KMS-11 (cell line): ENCODE data around the gene CAPG.

Experiments used
- H2AFZ ChIP-seq: fragments of 200-600 bp; sonication (generic); 2 replicates; pipeline ENCODE4 v1.6.1; 2016; ENCODE audit warnings: antibody characterized with exemption, mixed run types, low read depth
- H3K27ac ChIP-seq: fragments of 200-600 bp; sonication (generic); 2 replicates; pipeline ENCODE4 v1.6.1; 2016; ENCODE audit warnings: mild to moderate bottlenecking, mixed run types
- H3K27me3 ChIP-seq: fragments of 200-600 bp; sonication (generic); 2 replicates; pipeline ENCODE4 v1.6.1; 2017; ENCODE audit warnings: mild to moderate bottlenecking, low read depth, mixed run types, moderate library complexity; ENCODE audit not compliant: insufficient read depth
- H3K36me3 ChIP-seq: fragments of 200-600 bp; sonication (generic); 2 replicates; pipeline ENCODE4 v1.6.1; 2017; ENCODE audit warnings: mild to moderate bottlenecking, mixed run types; ENCODE audit not compliant: insufficient read depth
- H3K4me1 ChIP-seq: fragments of 200-600 bp; sonication (generic); 2 replicates; pipeline ENCODE4 v1.6.1; 2016; ENCODE audit warnings: mild to moderate bottlenecking, low read depth, mixed run types; ENCODE audit not compliant: poor library complexity, severe bottlenecking
- H3K4me2 ChIP-seq: fragments of 200-600 bp; sonication (generic); 2 replicates; pipeline ENCODE4 v1.7.0; 2016; ENCODE audit warnings: mild to moderate bottlenecking, mixed run types
- H3K4me3 ChIP-seq: fragments of 200-600 bp; sonication (generic); IDR thresholded peaks from 2 replicates; pipeline ENCODE4 v1.6.1; 2017; ENCODE audit warnings: low read depth, low read length, mixed read lengths; ENCODE audit not compliant: insufficient read depth
- H3K79me2 ChIP-seq: fragments of 200-600 bp; sonication (generic); 2 replicates; pipeline ENCODE4 v1.6.1; 2016; ENCODE audit warnings: low read depth, mixed run types; ENCODE audit not compliant: insufficient read depth
- H3K9ac ChIP-seq: fragments of 200-600 bp; sonication (generic); 2 replicates; pipeline ENCODE4 v1.6.1; 2016; ENCODE audit warnings: mild to moderate bottlenecking, mixed run types
- H4K20me1 ChIP-seq: fragments of 200-600 bp; sonication (generic); 2 replicates; pipeline ENCODE4 v1.6.1; 2016; ENCODE audit warnings: mild to moderate bottlenecking, mixed run types; ENCODE audit not compliant: insufficient read depth
- CTCF ChIP-seq: fragments of 200-600 bp; sonication (generic); conservative IDR thresholded peaks from 2 replicates; pipeline ENCODE4 v1.6.1; 2017; ENCODE audit warnings: low read depth, mild to moderate bottlenecking, antibody characterized with exemption, low read length, moderate library complexity, mixed read lengths

The CAPG gene

DNA sequence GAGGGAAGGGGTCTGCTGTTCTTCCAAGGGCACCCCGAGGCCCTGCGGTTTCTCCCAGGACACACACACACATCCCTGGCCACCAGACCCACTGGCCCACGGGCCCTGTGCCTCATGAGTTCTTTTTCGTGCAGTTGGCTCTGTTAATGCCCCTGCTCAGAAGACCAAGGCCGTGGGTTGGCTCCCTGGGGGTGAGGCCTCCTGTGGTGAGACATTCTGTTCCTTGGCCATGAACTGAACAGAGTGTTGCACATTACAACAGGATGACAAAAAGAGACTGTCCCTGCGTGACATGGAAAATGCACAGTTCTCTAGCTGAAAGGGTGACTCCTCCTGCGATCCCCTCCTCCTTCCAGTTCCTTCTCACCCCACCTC is 39.0 kb upstream of the CAPG start:
- Histone ChIP-seq H3K4me1 (peaks cover 16% of the 10 kb centered on the region), H4K20me1 (no peaks in the 10 kb centered on the region), H3K36me3 (no peaks in the 10 kb centered on the region), H3K27ac (no peak overlapping the region), H3K9ac (no peak overlapping the region), H2AFZ (no peak overlapping the region), H3K27me3 (no peaks in the 10 kb centered on the region), H3K79me2 (no peaks in the 10 kb centered on the region), H3K4me2 (no peak overlapping the region), H3K4me3 (no peak overlapping the region)
- TF ChIP-seq CTCF = no peak

DNA sequence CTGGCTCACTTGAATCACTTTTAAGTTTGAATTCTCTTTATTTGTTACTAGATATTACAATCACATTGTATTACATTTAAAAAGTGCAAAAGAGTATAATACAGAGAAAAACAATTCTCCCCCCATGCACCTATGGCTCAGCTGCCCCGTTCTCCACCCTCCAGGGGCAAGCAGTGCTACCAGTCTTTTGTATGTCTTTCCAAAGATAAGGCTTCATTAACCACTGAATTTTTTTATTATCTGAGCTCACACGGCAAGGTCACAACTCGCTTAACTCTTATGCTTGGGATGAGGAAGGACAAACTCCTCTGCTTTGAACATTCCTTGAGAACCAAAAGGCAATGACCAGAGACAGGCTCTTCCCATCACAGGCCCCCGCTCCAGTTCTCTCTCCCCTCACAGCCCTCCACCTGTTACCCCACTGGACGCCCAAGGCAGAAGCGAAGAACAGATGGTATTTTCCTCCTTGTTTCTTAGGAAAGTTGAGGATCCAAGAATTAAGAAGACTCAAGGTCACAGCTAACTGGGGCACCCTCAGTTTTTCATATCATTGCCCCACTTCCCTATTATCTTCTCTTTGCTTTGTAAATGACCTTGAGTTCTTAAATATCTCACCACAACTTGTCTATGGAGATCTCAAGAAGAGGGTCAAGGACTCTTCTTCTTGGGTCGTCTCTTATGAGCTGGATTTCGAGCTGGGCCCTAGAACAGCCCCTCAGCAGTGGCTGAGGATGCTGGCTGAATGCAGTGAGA is 38.5 kb upstream of the CAPG start:
- Histone ChIP-seq H3K27me3 (no peaks in the 10 kb centered on the region), H3K36me3 (no peaks in the 10 kb centered on the region), H3K4me3 (no peak overlapping the region), H3K79me2 (no peaks in the 10 kb centered on the region), H3K9ac (no peak overlapping the region), H3K4me2 (no peak overlapping the region), H3K27ac (no peak overlapping the region), H4K20me1 (no peaks in the 10 kb centered on the region), H3K4me1 (peaks cover 16% of the 10 kb centered on the region), H2AFZ (no peak overlapping the region)
- no peak for TF ChIP-seq CTCF

DNA sequence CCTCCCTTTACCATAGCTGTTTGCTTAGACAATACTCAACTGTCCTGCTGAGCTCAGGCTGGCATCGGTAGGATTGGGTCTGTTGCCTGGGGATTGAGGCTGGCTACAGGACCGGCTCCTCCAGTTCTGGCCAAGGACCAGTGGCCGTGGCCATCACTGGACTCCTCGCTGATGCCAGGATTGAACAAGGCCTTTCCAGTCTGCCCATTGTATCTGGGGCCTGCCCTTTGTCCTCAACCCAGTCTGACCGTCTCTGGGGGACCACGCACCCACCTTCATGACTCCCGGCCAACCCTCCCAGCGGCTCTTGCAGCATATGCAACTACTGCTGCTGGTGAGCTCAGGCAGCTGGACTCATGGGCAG is 37.0 kb upstream of the CAPG start:
- H3K4me2 ChIP-seq = no peak overlapping the region
- no peaks in the 10 kb centered on the region for H3K79me2 ChIP-seq
- H3K9ac ChIP-seq = no peak overlapping the region
- H3K27ac ChIP-seq = no peak overlapping the region
- H3K4me3 ChIP-seq = no peak overlapping the region
- no peak overlapping the region for H2AFZ ChIP-seq
- no peaks in the 10 kb centered on the region for H3K36me3 ChIP-seq
- no peaks in the 10 kb centered on the region for H3K27me3 ChIP-seq
- H3K4me1 ChIP-seq = peaks cover 16% of the 10 kb centered on the region
- no peak for TF ChIP-seq CTCF
- no peaks in the 10 kb centered on the region for H4K20me1 ChIP-seq

- Histone ChIP-seq H3K27ac (no peak overlapping the region), H3K27me3 (no peaks in the 10 kb centered on the region), H3K4me2 (no peak overlapping the region), H3K9ac (no peak overlapping the region), H3K36me3 (no peaks in the 10 kb centered on the region), H3K4me1 (peaks cover 16% of the 10 kb centered on the region), H3K79me2 (no peaks in the 10 kb centered on the region), H4K20me1 (no peaks in the 10 kb centered on the region), H3K4me3 (no peak overlapping the region), H2AFZ (peak overlapping the region; percentile 10; the same call in 1 of the 2 replicates)
- no peak for TF ChIP-seq CTCF
Observed at GRCh38 chr2:85446296-85447221, 36.4 kb upstream of the CAPG start.
